Panc1 (cell line): ENCODE results near the gene LOXL3.

Source experiments
- CTCF ChIP-seq: fragments of 450-650 bp; IDR thresholded peaks from 2 replicates; pipeline ENCODE4 v1.5.1; 2017; ENCODE audit warnings: mild to moderate bottlenecking
- POLR2AphosphoS5 ChIP-seq: IDR thresholded peaks from 2 replicates; pipeline ENCODE4 v1.6.1; 2012; ENCODE audit warnings: mild to moderate bottlenecking, low read depth, low read length, moderate library complexity

- no peak for TF ChIP-seq CTCF
- no peak for TF ChIP-seq POLR2AphosphoS5
Measured at GRCh38 chr2:74495440-74495839, 58.3 kb downstream of the LOXL3 start.
